T-helper 1 cell (primary cell): Measurements from ENCODE around the gene OTOG.

Source experiments
- DNase-seq, 5 donors: peaks; one replicate each; pipeline ENCODE4 v3.0.0-alpha.2; 2012 to 2020

Gene OTOG

GRCh38 chr11:17668166-17668565 is 121.1 kb downstream of the OTOG start:
- DNase-seq, result no peak

GRCh38 chr11:17672469-17672868 is 125.4 kb downstream of the OTOG start:
- no peak for DNase-seq

GRCh38 chr11:17673951-17674350 is 126.9 kb downstream of the OTOG start:
- no peak for DNase-seq

GRCh38 chr11:17682848-17683247 is 135.8 kb downstream of the OTOG start:
- no peak for DNase-seq

- no peak for DNase-seq
Observed at GRCh38 chr11:17683377-17684161, 136.5 kb downstream of the OTOG start.

GRCh38 chr11:17684550-17684949 is 137.5 kb downstream of the OTOG start:
- no peak for DNase-seq

GRCh38 chr11:17686231-17686980 is 139.3 kb downstream of the OTOG start:
- DNase-seq, result no peak

- no peak for DNase-seq
Observed at GRCh38 chr11:17687946-17688670, 141.0 kb downstream of the OTOG start.

- no peak for DNase-seq
Observed at GRCh38 chr11:17691550-17691949, 144.5 kb downstream of the OTOG start.

- DNase-seq, result no peak
Observed at GRCh38 chr11:17691976-17692375, 144.9 kb downstream of the OTOG start.

GRCh38 chr11:17692931-17693330 is 145.9 kb downstream of the OTOG start:
- DNase-seq, result no peak

- no peak for DNase-seq
Observed at GRCh38 chr11:17693531-17693930, 146.5 kb downstream of the OTOG start.

- DNase-seq, result no peak
Observed at GRCh38 chr11:17694494-17695110, 147.5 kb downstream of the OTOG start.

GRCh38 chr11:17695454-17696441 is 148.7 kb downstream of the OTOG start:
- DNase-seq, result no peak

- no peak for DNase-seq
Observed at GRCh38 chr11:17696741-17697140, 149.7 kb downstream of the OTOG start.
